Sigmoid colon (tissue), 7 donors: ENCODE results near the gene AP1G1. TPM values are rescaled to one million over a fixed set of nuclear protein-coding genes. Genes with fewer than 3 reads are reported as not detected.

ENCODE experiments used
- DNase-seq: peaks from one replicate; pipeline ENCODE4 v3.0.0-alpha.2; 2019
- H3K27ac ChIP-seq, 4 donors: fragments of 200-600 bp; sonication (generic); one replicate each; pipeline ENCODE4 v1.5.1; 2016 to 2019; ENCODE audit warnings: mild to moderate bottlenecking in 1 of 4
- H3K27me3 ChIP-seq, 3 donors: fragments of 200-600 bp; sonication (generic); one replicate each; pipeline ENCODE4 v1.5.1; 2019; ENCODE audit warnings: mild to moderate bottlenecking in 1 of 3
- H3K36me3 ChIP-seq, 4 donors: fragments of 200-600 bp; sonication (generic); one replicate each; pipeline ENCODE4 v1.5.1; 2016 to 2019
- H3K4me1 ChIP-seq, 4 donors: fragments of 200-600 bp; sonication (generic); one replicate each; pipeline ENCODE4 v1.5.1; 2017 to 2019
- H3K4me3 ChIP-seq, 4 donors: fragments of 200-600 bp; sonication (generic); one replicate each; pipeline ENCODE4 v1.5.1; 2017 to 2019; ENCODE audit warnings: mild to moderate bottlenecking in 2 of 4, moderate library complexity in 1 of 4
- H3K9me3 ChIP-seq, 4 donors: fragments of 200-600 bp in 3 of 4; sonication (generic) in 3 of 4; one replicate each; pipeline versions ENCODE4 v1.5.1 to v1.6.1; 2013 to 2019
- EP300 ChIP-seq, 4 donors: sonication (generic); formaldehyde crosslinking; IDR thresholded peaks; one replicate each; pipeline ENCODE4 v1.6.1; 2017; ENCODE audit warnings: antibody characterized with exemption in 4 of 4
- POLR2A ChIP-seq, 2 donors: fragments of 450-650 bp; IDR thresholded peaks; one replicate each; pipeline ENCODE4 v1.6.1; 2016; ENCODE audit warnings: antibody characterized with exemption in 2 of 2, mild to moderate bottlenecking in 2 of 2, moderate library complexity in 2 of 2
- POLR2AphosphoS5 ChIP-seq, 4 donors: sonication (generic); formaldehyde crosslinking; IDR thresholded peaks; one replicate each; pipeline ENCODE4 v1.6.1; 2017; ENCODE audit warnings: antibody characterized with exemption in 4 of 4
- WGBS, 2 donors: extraction: QIAGEN DNeasy Blood & Tissue Kit; methylation state at CpG; one replicate each; pipeline ENCODE4 v1.1.7; 2013; 5-methylcytosine and 5-hydroxymethylcytosine counted together
- intact Hi-C: fragments of 100-400 bp; cut with DNase I; formaldehyde crosslinking; loops from one replicate; pipeline ENCODE4 v1.15.1; 2023
- polyA plus RNA-seq, 3 donors: library from polyadenylated mRNA; stranded (reverse); fragments of 200-250 nt; gene quantifications; one replicate each; pipeline ENCODE4 v1.2.3, GENCODE V29; 2013
- small RNA-seq, 3 donors: library from RNA; depleted of rRNA; stranded (forward); fragments of <200 nt; gene quantifications; one replicate each; pipeline ENCODE3, GENCODE V24; 2016
- total RNA-seq, 4 donors: library from RNA; depleted of rRNA; stranded (reverse); fragments of >200 nt; gene quantifications; one replicate each; pipeline ENCODE4 v1.1.0, GENCODE V29; 2016
- TF ChIP-seq, protein P1 (sequence below), 4 experiments: fragments of 450-650 bp in 3 of 4; fragments of 200-600 bp in 1 of 4; IDR thresholded peaks; one replicate each; pipeline ENCODE4 v1.5.1; 2016 to 2019; ENCODE audit warnings: antibody characterized with exemption in 4 of 4, mild to moderate bottlenecking in 3 of 4, moderate library complexity in 2 of 4
- donor health status: healthy with polysubstance abuse.
- donor health status: Bipolar disorder and iron deficiency.
- donor health status: healthy.

AP1G1 gene
- total and polyA plus RNA-seq, 7 donors = 12.6 to 57.3 (median 34.9) TPM

DNA sequence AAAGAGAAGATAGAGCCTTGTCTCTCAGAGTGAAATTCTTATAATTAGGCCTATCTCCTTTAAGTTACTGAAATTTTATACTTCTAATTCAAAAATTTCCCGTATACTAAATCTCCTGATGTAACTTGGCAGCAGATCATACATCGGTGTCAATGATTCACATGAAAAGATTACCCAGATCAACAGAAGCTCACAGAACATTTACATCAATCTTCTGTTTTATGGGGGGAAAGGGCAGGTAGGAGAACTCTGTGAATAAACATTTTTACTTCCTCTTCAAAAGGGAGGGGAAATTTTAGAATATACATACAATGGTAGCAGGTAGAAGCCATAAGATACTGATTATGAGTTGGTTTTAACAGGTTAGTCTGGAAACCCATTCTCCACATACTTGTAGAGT lies 127.3 kb downstream of the AP1G1 start:
- intact Hi-C loops = no loop called here
- Histone ChIP-seq H3K27me3 (no peaks in the 10 kb centered on the region), H3K4me1 (no peaks in the 10 kb centered on the region), H3K4me3 (no peak overlapping the region), H3K9me3 (no peaks in the 10 kb centered on the region), H3K36me3 (peaks cover 0 to 98% (median 14%) of the 10 kb centered on the region in 4 donors), H3K27ac (no peak overlapping the region)
- whole genome bisulfite sequencing, 2 donors = 19 to 61% methylated on average over 2 of the region's 2 CpGs
- no peak for DNase-seq
- no peak for TF ChIP-seq EP300 (IDR thresholded peaks at IDR 0.05)
- TF ChIP-seq POLR2AphosphoS5 (IDR thresholded peaks at IDR 0.05) = no peak
- no peak for TF ChIP-seq POLR2A (IDR thresholded peaks at IDR 0.05)
- TF ChIP-seq, protein P1, sequence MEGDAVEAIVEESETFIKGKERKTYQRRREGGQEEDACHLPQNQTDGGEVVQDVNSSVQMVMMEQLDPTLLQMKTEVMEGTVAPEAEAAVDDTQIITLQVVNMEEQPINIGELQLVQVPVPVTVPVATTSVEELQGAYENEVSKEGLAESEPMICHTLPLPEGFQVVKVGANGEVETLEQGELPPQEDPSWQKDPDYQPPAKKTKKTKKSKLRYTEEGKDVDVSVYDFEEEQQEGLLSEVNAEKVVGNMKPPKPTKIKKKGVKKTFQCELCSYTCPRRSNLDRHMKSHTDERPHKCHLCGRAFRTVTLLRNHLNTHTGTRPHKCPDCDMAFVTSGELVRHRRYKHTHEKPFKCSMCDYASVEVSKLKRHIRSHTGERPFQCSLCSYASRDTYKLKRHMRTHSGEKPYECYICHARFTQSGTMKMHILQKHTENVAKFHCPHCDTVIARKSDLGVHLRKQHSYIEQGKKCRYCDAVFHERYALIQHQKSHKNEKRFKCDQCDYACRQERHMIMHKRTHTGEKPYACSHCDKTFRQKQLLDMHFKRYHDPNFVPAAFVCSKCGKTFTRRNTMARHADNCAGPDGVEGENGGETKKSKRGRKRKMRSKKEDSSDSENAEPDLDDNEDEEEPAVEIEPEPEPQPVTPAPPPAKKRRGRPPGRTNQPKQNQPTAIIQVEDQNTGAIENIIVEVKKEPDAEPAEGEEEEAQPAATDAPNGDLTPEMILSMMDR (IDR thresholded peaks at IDR 0.05) = no peak

Small RNAs within 50 kb of the gene (small RNA-seq; reads per million reads assigned to genes)
- gene AC010653.3 (0 reads per million in 3 donors), gene SNORA70D (0 reads per million in 3 donors), gene SNORD71 (20,602 to 38,835 (median 37,826) reads per million in 3 donors)

Other genes starting within 250 kb of the AP1G1 start
- gene TAT, start 231.7 kb downstream of the AP1G1 start, total RNA-seq = not detected
- gene TAT, start 231.7 kb downstream of the AP1G1 start, polyA plus RNA-seq = 1 to 10 TPM in 2 of 3 donors, under 1 TPM in 1; 0.22 to 3.2 (median 1.2) TPM
- not detected for gene MARVELD3, start 182.7 kb downstream of the AP1G1 start, total RNA-seq
- gene MARVELD3, start 182.7 kb downstream of the AP1G1 start, polyA plus RNA-seq = 10 to 100 TPM; 20.4 to 28.7 (median 26.6) TPM
- 10 to 100 TPM in 2 of 4 donors, 1 to 10 TPM in 2; 8.2 to 15.8 (median 10.6) TPM for gene PHLPP2, start 84.1 kb downstream of the AP1G1 start, total RNA-seq
- 10 to 100 TPM in 2 of 3 donors, 1 to 10 TPM in 1; 8.9 to 19.0 (median 12.6) TPM for gene PHLPP2, start 84.1 kb downstream of the AP1G1 start, polyA plus RNA-seq
- 10 to 100 TPM; 22.8 to 25.0 (median 24.4) TPM for gene ATXN1L, start 37.1 kb upstream of the AP1G1 start, total RNA-seq
- gene ATXN1L, start 37.1 kb upstream of the AP1G1 start, polyA plus RNA-seq = 10 to 100 TPM in 1 of 3 donors, 1 to 10 TPM in 2; 6.6 to 13.8 (median 8.1) TPM
- gene ZNF821, start 75.3 kb upstream of the AP1G1 start, total RNA-seq = 1 to 10 TPM; 2.3 to 9.5 (median 7.5) TPM
- gene ZNF821, start 75.3 kb upstream of the AP1G1 start, polyA plus RNA-seq = 10 to 100 TPM in 2 of 3 donors, 1 to 10 TPM in 1; 10.0 to 16.8 (median 11.8) TPM
- 100 to 1,000 TPM; 117 to 176 (median 170) TPM for gene IST1, start 86.7 kb upstream of the AP1G1 start, total RNA-seq
- 100 to 1,000 TPM; 133 to 182 (median 155) TPM for gene IST1, start 86.7 kb upstream of the AP1G1 start, polyA plus RNA-seq
- gene PKD1L3, start 191.6 kb upstream of the AP1G1 start, total RNA-seq = under 1 TPM in 3 of 4 donors, not detected in 1; under 0.01 to 0.14 (median under 0.01) TPM
- gene PKD1L3, start 191.6 kb upstream of the AP1G1 start, polyA plus RNA-seq = under 1 TPM in 2 of 3 donors, not detected in 1; 0.15 to 0.23 TPM
- gene DHODH, start 199.9 kb upstream of the AP1G1 start, total RNA-seq = 1 to 10 TPM; 3.2 to 7.4 (median 4.0) TPM
- 1 to 10 TPM; 3.7 to 8.0 (median 4.2) TPM for gene DHODH, start 199.9 kb upstream of the AP1G1 start, polyA plus RNA-seq
- gene HP, start 245.7 kb upstream of the AP1G1 start, total RNA-seq = 1 to 10 TPM in 1 of 4 donors, under 1 TPM in 1, not detected in 2; 0.49 to 3.6 TPM
- gene HP, start 245.7 kb upstream of the AP1G1 start, polyA plus RNA-seq = 10 to 100 TPM in 1 of 3 donors, 1 to 10 TPM in 1, under 1 TPM in 1; 0.92 to 11.2 (median 7.2) TPM